OCI-LY7 (cell line): Measurements from ENCODE around the gene PPM1A. TPM values are rescaled to one million over a fixed set of nuclear protein-coding genes. Genes with fewer than 3 reads are reported as not detected.

Experiments used
- BruUV-seq: library from RNA; stranded (reverse); fragments of 400-500 nt; replicated peaks from 2 replicates; lab custom pipeline; 2021; lab: Mats Ljungman, UMichigan
- CTCF ChIA-PET: fragments of 300-600 bp; sonication (Branson Sonifier 250); formaldehyde crosslinking; loops from one replicate; lab custom pipeline; 2022; ENCODE audit warnings: antibody characterized with exemption; ENCODE audit not compliant: unreplicated experiment; lab: Charles Lee
- POLR2A ChIA-PET: fragments of 300-600 bp; sonication (Branson Sonifier 250); formaldehyde crosslinking; loops from one replicate; lab custom pipeline; 2022; ENCODE audit warnings: antibody characterized with exemption; lab: Charles Lee
- DNase-seq: peaks from one replicate; pipeline ENCODE4 v3.0.0-alpha.2; 2015; ENCODE audit warnings: low spot score
- H2AFZ ChIP-seq: fragments of 200-600 bp; sonication (generic), shearing (Covaris generic); 2 replicates; pipeline ENCODE4 v1.6.1; 2014; ENCODE audit warnings: mild to moderate bottlenecking, antibody characterized with exemption, low read length, moderate library complexity
- H3K27ac ChIP-seq: fragments of 200-600 bp; sonication (generic); 2 replicates; pipeline ENCODE4 v1.5.1; 2014; ENCODE audit warnings: mixed run types, low read depth, mild to moderate bottlenecking, moderate library complexity, low read length, inconsistent platforms; ENCODE audit not compliant: poor library complexity, severe bottlenecking
- H3K36me3 ChIP-seq: fragments of 200-600 bp; sonication (generic); 2 replicates; pipeline ENCODE4 v1.6.1; 2014; ENCODE audit warnings: mild to moderate bottlenecking, antibody characterized with exemption, low read length, moderate library complexity, mixed read lengths; ENCODE audit not compliant: insufficient read depth
- H3K4me1 ChIP-seq: fragments of 200-600 bp; sonication (generic); 2 replicates; pipeline ENCODE4 v1.5.1; 2014; ENCODE audit warnings: mild to moderate bottlenecking, low read length; ENCODE audit not compliant: insufficient read depth, poor library complexity, severe bottlenecking
- H3K4me2 ChIP-seq: fragments of 200-600 bp; sonication (generic); 2 replicates; pipeline ENCODE4 v1.6.1; 2014; ENCODE audit warnings: mild to moderate bottlenecking, low read length
- H3K4me3 ChIP-seq: fragments of 200-600 bp; sonication (generic); 2 replicates; pipeline ENCODE4 v1.5.1; 2014; ENCODE audit warnings: mild to moderate bottlenecking, low read depth, low read length; ENCODE audit not compliant: poor library complexity, severe bottlenecking
- H3K79me2 ChIP-seq: fragments of 200-600 bp; sonication (generic); 2 replicates; pipeline ENCODE4 v1.6.1; 2016; ENCODE audit warnings: low read depth, mild to moderate bottlenecking, low read length, moderate library complexity, mixed read lengths; ENCODE audit not compliant: insufficient read depth
- H3K9me2 ChIP-seq: fragments of 200-600 bp; sonication (generic); 2 replicates; pipeline ENCODE4 v1.6.1; 2016; ENCODE audit warnings: mild to moderate bottlenecking, low read length, mixed read lengths; ENCODE audit not compliant: insufficient read depth
- H3K9me3 ChIP-seq: fragments of 200-600 bp; sonication (generic); 2 replicates; pipeline ENCODE4 v1.6.1; 2014; ENCODE audit warnings: mild to moderate bottlenecking, mixed run types, low read length, mixed read lengths
- H4K20me1 ChIP-seq: fragments of 200-600 bp; sonication (generic); 2 replicates; pipeline ENCODE4 v1.6.1; 2014; ENCODE audit warnings: mild to moderate bottlenecking, antibody characterized with exemption, low read length, moderate library complexity, mixed read lengths; ENCODE audit not compliant: insufficient read depth
- EZH2phosphoT487 ChIP-seq: fragments of 200-600 bp; sonication (generic); IDR thresholded peaks from 2 replicates; pipeline ENCODE4 v1.6.1; 2018; ENCODE audit warnings: low read depth, borderline replicate concordance, mild to moderate bottlenecking, mixed run types, antibody characterized with exemption, low read length, moderate library complexity, mixed read lengths
- intact Hi-C: fragments of 100-400 bp; cut with micrococcal nuclease; formaldehyde crosslinking; loops from one replicate; pipeline ENCODE4 v1.10.0; 2022; ENCODE audit not compliant: unreplicated experiment
- total RNA-seq, 2 experiments: library from RNA; depleted of rRNA in 1 of 2; stranded (reverse); fragments of >200 nt in 1 of 2; shearing (Covaris generic) in 1 of 2; gene quantifications; 2 replicates each; pipeline ENCODE4 v1.2.3, GENCODE V29; 2014 to 2022
- TF ChIP-seq, protein P1 (sequence below): fragments of 200-600 bp; sonication (generic); conservative IDR thresholded peaks from 2 replicates; pipeline ENCODE4 v1.5.1; 2014; ENCODE audit warnings: mild to moderate bottlenecking, antibody characterized with exemption, low read length, moderate library complexity, mixed read lengths

PPM1A gene
- total RNA-seq, 2 experiments from 2014 or later, result 25.4 to 75.1 TPM

DNA sequence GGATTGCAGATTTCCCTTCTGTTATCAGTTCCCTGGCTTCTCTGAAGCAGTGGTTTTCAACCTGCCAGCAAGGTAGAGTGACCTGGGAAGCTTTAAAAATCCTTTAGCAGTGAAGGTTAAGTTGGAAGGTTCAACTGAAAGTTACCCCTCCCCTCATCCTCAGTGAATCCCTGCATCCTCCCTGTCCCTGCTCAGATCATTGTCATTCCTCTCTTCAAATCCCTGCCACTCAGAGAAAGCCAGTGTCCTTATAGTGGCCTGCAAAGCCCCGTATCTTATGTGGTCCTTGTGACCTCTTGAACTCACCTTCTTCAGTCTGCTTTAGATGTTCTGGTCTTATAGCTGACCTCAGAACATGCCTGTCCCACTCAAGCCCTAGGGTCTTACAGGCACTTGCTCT, 53.6 kb downstream of the PPM1A start:
- intact Hi-C loops, result no loop called here
- Histone ChIP-seq H3K9me3 (no peaks in the 10 kb centered on the region), H4K20me1 (no peaks in the 10 kb centered on the region), H3K27ac (peak overlapping the region; percentile 33), H3K79me2 (no peaks in the 10 kb centered on the region), H3K4me1 (peaks cover 27% of the 10 kb centered on the region), H2AFZ (no peak overlapping the region), H3K4me3 (no peak overlapping the region), H3K9me2 (no peaks in the 10 kb centered on the region), H3K4me2 (peak overlapping the region; percentile 46), H3K36me3 (peaks cover 29% of the 10 kb centered on the region)
- BruUV-seq, result no TSS peak
- ChIA-PET POLR2A (interaction anchor here (0.6 to 1.4 kb wide), 3 partner anchors 8 to 25 kb away, joined by 3 read pairs; no protein-coding TSS in a partner anchor), CTCF (no interaction called here)
- no peak for DNase-seq
- TF ChIP-seq, protein P1, sequence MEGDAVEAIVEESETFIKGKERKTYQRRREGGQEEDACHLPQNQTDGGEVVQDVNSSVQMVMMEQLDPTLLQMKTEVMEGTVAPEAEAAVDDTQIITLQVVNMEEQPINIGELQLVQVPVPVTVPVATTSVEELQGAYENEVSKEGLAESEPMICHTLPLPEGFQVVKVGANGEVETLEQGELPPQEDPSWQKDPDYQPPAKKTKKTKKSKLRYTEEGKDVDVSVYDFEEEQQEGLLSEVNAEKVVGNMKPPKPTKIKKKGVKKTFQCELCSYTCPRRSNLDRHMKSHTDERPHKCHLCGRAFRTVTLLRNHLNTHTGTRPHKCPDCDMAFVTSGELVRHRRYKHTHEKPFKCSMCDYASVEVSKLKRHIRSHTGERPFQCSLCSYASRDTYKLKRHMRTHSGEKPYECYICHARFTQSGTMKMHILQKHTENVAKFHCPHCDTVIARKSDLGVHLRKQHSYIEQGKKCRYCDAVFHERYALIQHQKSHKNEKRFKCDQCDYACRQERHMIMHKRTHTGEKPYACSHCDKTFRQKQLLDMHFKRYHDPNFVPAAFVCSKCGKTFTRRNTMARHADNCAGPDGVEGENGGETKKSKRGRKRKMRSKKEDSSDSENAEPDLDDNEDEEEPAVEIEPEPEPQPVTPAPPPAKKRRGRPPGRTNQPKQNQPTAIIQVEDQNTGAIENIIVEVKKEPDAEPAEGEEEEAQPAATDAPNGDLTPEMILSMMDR, result no peak
- no peak for TF ChIP-seq EZH2phosphoT487

DNA sequence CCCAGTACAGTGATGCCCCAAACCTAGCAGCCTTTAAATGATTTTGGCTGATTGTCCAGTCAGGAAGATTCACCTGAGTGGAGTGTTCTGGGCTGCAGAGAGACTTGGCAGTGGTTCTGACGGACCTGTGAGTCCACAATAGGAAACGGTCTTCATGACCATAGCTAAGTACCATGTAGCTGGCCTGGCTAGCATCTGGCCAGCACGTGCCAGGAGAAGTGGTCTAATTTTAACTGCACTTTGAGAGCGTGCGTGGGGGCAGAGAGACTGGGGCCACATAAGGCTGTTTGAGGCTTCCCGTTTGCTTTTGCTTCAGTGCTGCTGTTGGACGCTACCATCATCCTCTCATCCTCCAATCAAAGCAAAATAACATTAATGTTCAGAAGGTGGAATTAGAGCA, 54.7 kb downstream of the PPM1A start:
- H2AFZ ChIP-seq, result no peak overlapping the region
- no peak for DNase-seq
- no TSS peak for BruUV-seq
- ChIA-PET POLR2A (interaction anchor here (0.6 to 1.4 kb wide), 3 partner anchors 9 to 28 kb away, joined by 3 read pairs; no protein-coding TSS in a partner anchor), CTCF (interaction anchor here (0.7 to 0.9 kb wide), 2 partner anchors 13 to 23 kb away, joined by 3 read pairs; no protein-coding TSS in a partner anchor)
- no peak overlapping the region for H3K27ac ChIP-seq
- intact Hi-C loops, result no loop called here
- H3K79me2 ChIP-seq, result no peaks in the 10 kb centered on the region
- H3K4me3 ChIP-seq, result no peak overlapping the region
- H3K4me1 ChIP-seq, result peaks cover 27% of the 10 kb centered on the region
- no peaks in the 10 kb centered on the region for H3K9me3 ChIP-seq
- H4K20me1 ChIP-seq, result no peaks in the 10 kb centered on the region
- peak overlapping the region; percentile 46 for H3K4me2 ChIP-seq
- peaks cover 28% of the 10 kb centered on the region for H3K36me3 ChIP-seq
- H3K9me2 ChIP-seq, result no peaks in the 10 kb centered on the region
- TF ChIP-seq, protein P1, result no peak
- no peak for TF ChIP-seq EZH2phosphoT487

- ChIA-PET CTCF (no interaction called here), POLR2A (no interaction called here)
- Histone ChIP-seq H3K9me3 (no peaks in the 10 kb centered on the region), H3K79me2 (no peaks in the 10 kb centered on the region), H3K4me1 (peaks cover 27% of the 10 kb centered on the region), H3K27ac (no peak overlapping the region), H3K36me3 (peaks cover 20% of the 10 kb centered on the region), H3K4me3 (no peak overlapping the region), H3K4me2 (no peak overlapping the region), H4K20me1 (no peaks in the 10 kb centered on the region), H3K9me2 (no peaks in the 10 kb centered on the region), H2AFZ (no peak overlapping the region)
- no peak for DNase-seq
- intact Hi-C loops, result no loop called here
- no TSS peak for BruUV-seq
- no peak for TF ChIP-seq EZH2phosphoT487
- TF ChIP-seq, protein P1, result no peak
Measured at GRCh38 chr14:60304509-60304908, 55.5 kb downstream of the PPM1A start.
